ENCODE measurements around the gene WDR27.
"Not testable (repeated sequence)": the region's sequence is repeated elsewhere in the genome, so short reads cannot be mapped to it uniquely, and the experiment has no call there.

Gene WDR27

DNA sequence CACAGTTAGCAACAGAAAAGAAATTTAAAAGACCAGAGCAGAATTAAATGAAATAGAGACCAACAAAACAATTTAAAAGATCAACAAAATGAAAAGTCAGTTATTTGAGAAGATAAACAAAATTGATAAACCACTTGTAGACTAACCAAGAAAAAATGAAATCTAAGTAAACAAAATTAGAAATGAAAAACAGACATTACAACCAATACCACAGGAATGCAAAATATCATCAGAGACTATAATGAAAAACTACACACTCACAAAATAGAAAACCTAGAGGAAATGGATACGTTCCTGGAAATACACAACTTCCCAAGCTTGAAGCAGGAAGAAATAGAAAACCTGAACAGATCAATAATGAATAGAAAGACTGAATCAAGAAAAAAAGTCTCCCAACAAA lies 97.8 kb downstream of the WDR27 start (continued):
- TF ChIP-seq, protein P1, sequence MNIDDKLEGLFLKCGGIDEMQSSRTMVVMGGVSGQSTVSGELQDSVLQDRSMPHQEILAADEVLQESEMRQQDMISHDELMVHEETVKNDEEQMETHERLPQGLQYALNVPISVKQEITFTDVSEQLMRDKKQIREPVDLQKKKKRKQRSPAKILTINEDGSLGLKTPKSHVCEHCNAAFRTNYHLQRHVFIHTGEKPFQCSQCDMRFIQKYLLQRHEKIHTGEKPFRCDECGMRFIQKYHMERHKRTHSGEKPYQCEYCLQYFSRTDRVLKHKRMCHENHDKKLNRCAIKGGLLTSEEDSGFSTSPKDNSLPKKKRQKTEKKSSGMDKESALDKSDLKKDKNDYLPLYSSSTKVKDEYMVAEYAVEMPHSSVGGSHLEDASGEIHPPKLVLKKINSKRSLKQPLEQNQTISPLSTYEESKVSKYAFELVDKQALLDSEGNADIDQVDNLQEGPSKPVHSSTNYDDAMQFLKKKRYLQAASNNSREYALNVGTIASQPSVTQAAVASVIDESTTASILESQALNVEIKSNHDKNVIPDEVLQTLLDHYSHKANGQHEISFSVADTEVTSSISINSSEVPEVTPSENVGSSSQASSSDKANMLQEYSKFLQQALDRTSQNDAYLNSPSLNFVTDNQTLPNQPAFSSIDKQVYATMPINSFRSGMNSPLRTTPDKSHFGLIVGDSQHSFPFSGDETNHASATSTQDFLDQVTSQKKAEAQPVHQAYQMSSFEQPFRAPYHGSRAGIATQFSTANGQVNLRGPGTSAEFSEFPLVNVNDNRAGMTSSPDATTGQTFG (tag by site-specific recombination; IDR thresholded peaks at IDR 0.05; ENCODE audit: borderline replicate concordance) = no peak

DNA sequence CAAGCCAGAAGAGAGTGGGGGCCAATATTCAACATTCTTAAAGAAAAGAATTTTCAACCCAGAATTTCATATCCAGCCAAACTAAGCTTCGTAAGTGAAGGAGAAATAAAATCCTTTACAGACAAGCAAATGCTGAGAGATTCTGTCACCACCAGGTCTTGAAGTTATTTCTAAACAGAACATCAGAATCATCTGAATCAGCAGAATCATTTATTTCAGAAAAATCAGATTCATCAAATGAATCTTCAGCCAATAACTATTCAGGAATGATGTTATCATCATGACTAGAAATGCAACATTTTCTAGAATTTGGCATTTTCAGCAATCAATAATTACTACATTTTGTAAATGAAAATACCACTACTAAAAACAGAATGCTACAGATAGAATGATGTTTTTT lies 100.7 kb downstream of the WDR27 start:
- H3K4me1 ChIP-seq (ENCODE audit: control insufficient read depth, insufficient read depth, low read length); CTCF ChIA-PET; POLR2A ChIA-PET; H3K4me3 ChIP-seq (ENCODE audit: low read depth, low read length); H3K9me3 ChIP-seq (ENCODE audit: control insufficient read depth, insufficient read depth, low read depth, low read length); H3K27ac ChIP-seq (ENCODE audit: extremely low read depth, low read depth, low read length): not testable (repeated sequence)
- H3K36me3 ChIP-seq (ENCODE audit: control insufficient read depth in 2 of 2, insufficient read depth in 1 of 2, low read length in 2 of 2) = peaks cover 0 to 14% of the 10 kb centered on the region in 2 experiments; a peak in 1 of 3 replicates

DNA sequence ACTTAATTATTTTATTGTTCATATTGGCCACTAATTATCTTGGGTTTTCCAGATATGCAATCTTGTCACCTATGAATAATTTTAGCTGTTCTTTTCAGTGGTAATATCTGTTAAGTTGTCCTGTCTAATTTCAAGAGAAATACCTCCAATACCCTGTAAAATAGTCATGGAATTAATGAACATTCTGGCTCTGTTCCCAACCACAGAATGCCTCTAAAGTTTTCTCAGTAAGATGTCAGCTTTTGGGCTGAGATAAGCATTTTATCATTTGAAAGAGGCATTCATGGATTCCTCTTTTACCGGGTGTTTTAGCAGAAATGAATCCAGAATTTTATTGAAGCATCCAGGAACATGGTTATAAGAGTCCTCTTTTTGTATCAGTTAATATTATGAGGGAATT lies 109.3 kb downstream of the WDR27 start:
- CTCF ChIA-PET = interaction anchor here (0.7 kb wide), 1 partner anchor 314 kb away, joined by 3 read pairs; no protein-coding TSS in a partner anchor
- TF ChIP-seq, protein P1 (tag by site-specific recombination; IDR thresholded peaks at IDR 0.05; ENCODE audit: borderline replicate concordance) = no peak
- TF ChIP-seq GLIS2 (tag by site-specific recombination; IDR thresholded peaks at IDR 0.05) (no peak), ZNF416 (tag by site-specific recombination; IDR thresholded peaks at IDR 0.05) (no peak), ZIC2 (tag by site-specific recombination; IDR thresholded peaks at IDR 0.05) (no peak), ZFP41 (tag by site-specific recombination; IDR thresholded peaks at IDR 0.05; ENCODE audit: borderline replicate concordance) (no peak), ZNF549 (tag by site-specific recombination; IDR thresholded peaks at IDR 0.05) (no peak), ZNF37A (tag by site-specific recombination; IDR thresholded peaks at IDR 0.05) (no peak), ZBTB8A (tag by site-specific recombination; IDR thresholded peaks at IDR 0.05) (no peak), ZNF600 (tag by site-specific recombination; IDR thresholded peaks at IDR 0.05) (no peak), ZNF837 (tag by site-specific recombination; IDR thresholded peaks at IDR 0.05) (no peak), ZNF585B (tag by site-specific recombination; IDR thresholded peaks at IDR 0.05) (no peak), ZNF19 (tag by site-specific recombination; IDR thresholded peaks at IDR 0.05; ENCODE audit: low read depth) (no peak), ZSCAN16 (tag by site-specific recombination; IDR thresholded peaks at IDR 0.05) (no peak), ZNF747 (tag by site-specific recombination; IDR thresholded peaks at IDR 0.05) (no peak), ZNF221 (tag by site-specific recombination; IDR thresholded peaks at IDR 0.05; ENCODE audit: borderline replicate concordance) (no peak), FEZF1 (tag by site-specific recombination; IDR thresholded peaks at IDR 0.05) (no peak)
- TF ChIP-seq, protein P2, sequence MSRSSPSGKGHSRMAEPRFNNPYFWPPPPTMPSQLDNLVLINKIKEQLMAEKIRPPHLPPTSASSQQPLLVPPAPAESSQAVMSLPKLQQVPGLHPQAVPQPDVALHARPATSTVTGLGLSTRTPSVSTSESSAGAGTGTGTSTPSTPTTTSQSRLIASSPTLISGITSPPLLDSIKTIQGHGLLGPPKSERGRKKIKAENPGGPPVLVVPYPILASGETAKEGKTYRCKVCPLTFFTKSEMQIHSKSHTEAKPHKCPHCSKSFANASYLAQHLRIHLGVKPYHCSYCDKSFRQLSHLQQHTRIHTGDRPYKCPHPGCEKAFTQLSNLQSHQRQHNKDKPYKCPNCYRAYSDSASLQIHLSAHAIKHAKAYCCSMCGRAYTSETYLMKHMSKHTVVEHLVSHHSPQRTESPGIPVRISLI (tag by site-specific recombination; IDR thresholded peaks at IDR 0.05) = no peak
- TF ChIP-seq, protein P3, sequence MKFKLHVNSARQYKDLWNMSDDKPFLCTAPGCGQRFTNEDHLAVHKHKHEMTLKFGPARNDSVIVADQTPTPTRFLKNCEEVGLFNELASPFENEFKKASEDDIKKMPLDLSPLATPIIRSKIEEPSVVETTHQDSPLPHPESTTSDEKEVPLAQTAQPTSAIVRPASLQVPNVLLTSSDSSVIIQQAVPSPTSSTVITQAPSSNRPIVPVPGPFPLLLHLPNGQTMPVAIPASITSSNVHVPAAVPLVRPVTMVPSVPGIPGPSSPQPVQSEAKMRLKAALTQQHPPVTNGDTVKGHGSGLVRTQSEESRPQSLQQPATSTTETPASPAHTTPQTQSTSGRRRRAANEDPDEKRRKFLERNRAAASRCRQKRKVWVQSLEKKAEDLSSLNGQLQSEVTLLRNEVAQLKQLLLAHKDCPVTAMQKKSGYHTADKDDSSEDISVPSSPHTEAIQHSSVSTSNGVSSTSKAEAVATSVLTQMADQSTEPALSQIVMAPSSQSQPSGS (tag by site-specific recombination; IDR thresholded peaks at IDR 0.05; ENCODE audit: low read depth) = no peak
- TF ChIP-seq, protein P4, sequence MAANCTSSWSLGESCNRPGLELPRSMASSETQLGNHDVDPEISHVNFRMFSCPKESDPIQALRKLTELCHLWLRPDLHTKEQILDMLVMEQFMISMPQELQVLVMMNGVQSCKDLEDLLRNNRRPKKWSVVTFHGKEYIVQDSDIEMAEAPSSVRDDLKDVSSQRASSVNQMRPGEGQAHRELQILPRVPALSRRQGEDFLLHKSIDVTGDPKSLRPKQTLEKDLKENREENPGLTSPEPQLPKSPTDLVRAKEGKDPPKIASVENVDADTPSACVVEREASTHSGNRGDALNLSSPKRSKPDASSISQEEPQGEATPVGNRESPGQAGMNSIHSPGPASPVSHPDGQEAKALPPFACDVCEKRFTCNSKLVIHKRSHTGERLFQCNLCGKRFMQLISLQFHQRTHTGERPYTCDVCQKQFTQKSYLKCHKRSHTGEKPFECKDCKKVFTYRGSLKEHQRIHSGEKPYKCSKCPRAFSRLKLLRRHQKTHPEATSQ (tag by site-specific recombination; IDR thresholded peaks at IDR 0.05) = no peak
- TF ChIP-seq, protein P5, sequence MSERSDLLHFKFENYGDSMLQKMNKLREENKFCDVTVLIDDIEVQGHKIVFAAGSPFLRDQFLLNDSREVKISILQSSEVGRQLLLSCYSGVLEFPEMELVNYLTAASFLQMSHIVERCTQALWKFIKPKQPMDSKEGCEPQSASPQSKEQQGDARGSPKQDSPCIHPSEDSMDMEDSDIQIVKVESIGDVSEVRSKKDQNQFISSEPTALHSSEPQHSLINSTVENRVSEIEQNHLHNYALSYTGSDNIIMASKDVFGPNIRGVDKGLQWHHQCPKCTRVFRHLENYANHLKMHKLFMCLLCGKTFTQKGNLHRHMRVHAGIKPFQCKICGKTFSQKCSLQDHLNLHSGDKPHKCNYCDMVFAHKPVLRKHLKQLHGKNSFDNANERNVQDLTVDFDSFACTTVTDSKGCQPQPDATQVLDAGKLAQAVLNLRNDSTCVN (tag by site-specific recombination; optimal IDR thresholded peaks at IDR 0.05) = no peak
- no peak overlapping the region for H3K4me3 ChIP-seq (ENCODE audit: low read depth, low read length)
- no peaks in the 10 kb centered on the region for H3K9me3 ChIP-seq (ENCODE audit: control insufficient read depth, insufficient read depth, low read depth, low read length)
- H3K4me1 ChIP-seq (ENCODE audit: control insufficient read depth, insufficient read depth, low read length) = no peaks in the 10 kb centered on the region
- H3K27ac ChIP-seq (ENCODE audit: extremely low read depth, low read depth, low read length) = no peak overlapping the region
- no peaks in the 10 kb centered on the region for H3K36me3 ChIP-seq (ENCODE audit: control insufficient read depth in 2 of 2, insufficient read depth in 1 of 2, low read length in 2 of 2)
- POLR2A ChIA-PET = no interaction called here

Data from HEK293 (cell line).